Smooth muscle cell (in vitro differentiated cells): Measurements from ENCODE around the gene BBX. TPM values are rescaled to one million over a fixed set of nuclear protein-coding genes. Genes with fewer than 3 reads are reported as not detected.

ENCODE experiments used
- DNase-seq: peaks from one replicate; lab custom pipeline; 2025; ENCODE audit not compliant: unreplicated experiment; lab: John Stamatoyannopoulos, UW
- H2AFZ ChIP-seq: fragments of 200-600 bp; sonication (generic); 2 replicates; pipeline ENCODE4 v1.6.0; 2016; ENCODE audit warnings: antibody characterized with exemption, low read depth, mild to moderate bottlenecking
- H3F3A ChIP-seq: fragments of 200-600 bp; sonication (generic); 2 replicates; pipeline ENCODE4 v1.6.0; 2017; ENCODE audit warnings: antibody characterized with exemption, low read depth
- H3K27ac ChIP-seq: fragments of 200-600 bp; sonication (generic); 2 replicates; pipeline ENCODE4 v1.5.1; 2016; ENCODE audit warnings: low read depth, mild to moderate bottlenecking
- H3K27me3 ChIP-seq: fragments of 200-600 bp; sonication (generic); 2 replicates; pipeline ENCODE4 v1.6.1; 2016; ENCODE audit warnings: low read depth, mild to moderate bottlenecking
- H3K36me3 ChIP-seq: fragments of 200-600 bp; sonication (generic); 2 replicates; pipeline ENCODE4 v1.5.1; 2016; ENCODE audit warnings: low read depth
- H3K4me1 ChIP-seq: fragments of 200-600 bp; sonication (generic); 2 replicates; pipeline ENCODE4 v1.5.1; 2016; ENCODE audit warnings: low read depth
- H3K4me2 ChIP-seq: fragments of 200-600 bp; sonication (generic); 2 replicates; pipeline ENCODE4 v1.6.0; 2016; ENCODE audit warnings: mild to moderate bottlenecking
- H3K4me3 ChIP-seq: fragments of 200-600 bp; sonication (generic); 2 replicates; pipeline ENCODE4 v1.5.1; 2016; ENCODE audit warnings: mild to moderate bottlenecking
- H3K79me2 ChIP-seq: fragments of 200-600 bp; sonication (generic); 2 replicates; pipeline ENCODE4 v1.6.0; 2016; ENCODE audit warnings: low read depth, mild to moderate bottlenecking
- H3K9ac ChIP-seq: fragments of 200-600 bp; sonication (generic); 2 replicates; pipeline ENCODE4 v1.6.0; 2016; ENCODE audit warnings: low read depth
- H3K9me3 ChIP-seq: fragments of 200-600 bp; sonication (generic); replicated peaks from 2 replicates; pipeline ENCODE4 v1.5.1; 2016; ENCODE audit warnings: low read depth
- H4K20me1 ChIP-seq: fragments of 200-600 bp; sonication (generic); 2 replicates; pipeline ENCODE4 v1.6.0; 2016; ENCODE audit warnings: low read depth
- CTCF ChIP-seq: fragments of 200-600 bp; sonication (generic); IDR thresholded peaks from 2 replicates; pipeline ENCODE4 v1.5.1; 2017; ENCODE audit warnings: borderline replicate concordance, mild to moderate bottlenecking, antibody characterized with exemption; ENCODE audit not compliant: insufficient read depth, poor library complexity, severe bottlenecking
- WGBS: methylation state at CpG from one replicate; pipeline ENCODE4 v1.1.7; 2016; ENCODE audit warnings: low lambda C conversion rate; 5-methylcytosine and 5-hydroxymethylcytosine counted together
- polyA plus RNA-seq: library from polyadenylated mRNA; unstranded; fragments of >200 nt; fragmentation: Nextera tagmentation; extraction: Ambion mirVana; gene quantifications from 2 replicates; pipeline ENCODE4 v1.2.1, GENCODE V29; 2016
- total RNA-seq: library from RNA; depleted of rRNA; stranded (reverse); fragments of >200 nt; gene quantifications from 2 replicates; pipeline ENCODE4 v1.2.3, GENCODE V29; 2014

The BBX gene
- total and polyA plus RNA-seq, 2 experiments from 2014 or later: 58.9 to 66.4 TPM

- no peak overlapping the region for H3K27ac ChIP-seq
- no peak for DNase-seq
- H3K4me3 ChIP-seq: no peak overlapping the region
- H3K4me1 ChIP-seq: peaks cover 6% of the 10 kb centered on the region
- no peak for TF ChIP-seq CTCF
- WGBS: 98% methylated on average over 2 of the region's 2 CpGs
- no peaks in the 10 kb centered on the region for H4K20me1 ChIP-seq
- no peaks in the 10 kb centered on the region for H3F3A ChIP-seq
- no peak overlapping the region for H2AFZ ChIP-seq
- H3K4me2 ChIP-seq: no peak overlapping the region
- no peak overlapping the region for H3K9ac ChIP-seq
- peaks cover 6% of the 10 kb centered on the region for H3K36me3 ChIP-seq
- no peaks in the 10 kb centered on the region for H3K27me3 ChIP-seq
- H3K9me3 ChIP-seq: no peaks in the 10 kb centered on the region
- no peaks in the 10 kb centered on the region for H3K79me2 ChIP-seq
Observed at GRCh38 chr3:107806021-107806420, 283.3 kb downstream of the BBX start.

- H3F3A ChIP-seq: no peaks in the 10 kb centered on the region
- H3K4me2 ChIP-seq: no peak overlapping the region
- H3K9me3 ChIP-seq: no peaks in the 10 kb centered on the region
- no peak overlapping the region for H3K27ac ChIP-seq
- no peak overlapping the region for H2AFZ ChIP-seq
- peaks cover 6% of the 10 kb centered on the region for H3K4me1 ChIP-seq
- no peaks in the 10 kb centered on the region for H3K79me2 ChIP-seq
- H3K4me3 ChIP-seq: no peak overlapping the region
- DNase-seq: no peak
- no peak for TF ChIP-seq CTCF
- peaks cover 6% of the 10 kb centered on the region for H3K36me3 ChIP-seq
- over 99% methylated on average over 3 of the region's 3 CpGs for WGBS
- H3K9ac ChIP-seq: no peak overlapping the region
- H3K27me3 ChIP-seq: no peaks in the 10 kb centered on the region
- H4K20me1 ChIP-seq: no peaks in the 10 kb centered on the region
Observed at GRCh38 chr3:107806536-107806935, 283.8 kb downstream of the BBX start.

GRCh38 chr3:107810171-107811071 is 287.7 kb downstream of the BBX start:
- Histone ChIP-seq H3K4me3 (no peak overlapping the region), H4K20me1 (no peaks in the 10 kb centered on the region), H3K27ac (no peak overlapping the region), H3K27me3 (no peaks in the 10 kb centered on the region), H3K4me2 (no peak overlapping the region), H3K9ac (no peak overlapping the region), H3K4me1 (peaks cover 4% of the 10 kb centered on the region), H2AFZ (no peak overlapping the region), H3K9me3 (no peaks in the 10 kb centered on the region), H3K36me3 (no peaks in the 10 kb centered on the region), H3K79me2 (no peaks in the 10 kb centered on the region), H3F3A (no peaks in the 10 kb centered on the region)
- no peak for DNase-seq
- 84% methylated on average over 8 of the region's 8 CpGs for WGBS
- TF ChIP-seq CTCF: no peak
